ENCODE measurements around the gene MOB3A. TPM values are rescaled to one million over a fixed set of nuclear protein-coding genes. Genes with fewer than 3 reads are reported as not detected.

MOB3A gene
- total RNA-seq, 4 donors from 2014 or later = 16.0 to 30.8 (median 22.2) TPM

DNA sequence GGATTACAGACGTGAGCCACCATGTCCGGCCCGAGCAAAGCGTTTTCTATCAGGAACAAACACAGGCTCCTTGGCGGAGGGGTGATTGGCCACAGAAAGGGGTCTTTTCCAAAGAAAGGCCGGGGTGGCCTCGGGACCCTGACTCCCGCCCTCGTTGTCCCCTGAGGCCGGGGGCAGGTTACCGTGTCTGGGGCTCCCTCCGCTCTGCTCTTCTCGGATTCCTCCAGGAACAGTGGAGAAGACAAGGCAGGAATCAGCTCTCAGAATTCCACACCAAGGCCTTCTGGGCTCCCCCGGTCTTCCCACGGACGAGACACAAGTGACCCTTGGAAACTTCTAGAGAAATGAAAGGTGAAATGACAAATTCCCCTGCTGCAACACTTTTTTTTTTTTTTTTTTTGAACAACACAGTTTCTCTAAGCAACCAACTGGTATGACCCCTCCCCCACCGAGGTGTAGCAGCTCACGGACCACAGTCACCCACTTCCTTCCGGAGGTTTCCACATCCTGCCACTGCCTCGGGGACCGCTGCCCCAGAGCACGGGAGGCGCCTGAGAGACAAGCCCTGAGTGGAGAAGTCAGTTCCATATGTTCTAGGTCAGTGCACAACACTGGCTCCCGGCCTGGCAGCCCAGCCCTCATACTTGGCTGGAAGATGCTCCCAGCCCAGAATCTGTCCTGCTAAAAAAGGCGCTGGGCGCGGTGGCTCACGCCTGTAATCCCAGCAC lies 11.0 kb downstream of the MOB3A start:
- DNase-seq (peak in 1 of 2 donors; percentile 65), ATAC-seq (no peak)
- in situ Hi-C loops (cut with MboI; ENCODE audit: low sequenced_read_pairs in 4 of 4) (no loop called here), intact Hi-C loops (cut with DNase I; ENCODE audit: low total_unique reads) (no loop called here)
- no peaks in the 10 kb centered on the region for H3K9me3 ChIP-seq
- peak overlapping the region; percentile 29 to 78 (median 56) for H3K27ac ChIP-seq
- no peak for TF ChIP-seq POLR2A (IDR thresholded peaks at IDR 0.05)
- TF ChIP-seq, protein P1, sequence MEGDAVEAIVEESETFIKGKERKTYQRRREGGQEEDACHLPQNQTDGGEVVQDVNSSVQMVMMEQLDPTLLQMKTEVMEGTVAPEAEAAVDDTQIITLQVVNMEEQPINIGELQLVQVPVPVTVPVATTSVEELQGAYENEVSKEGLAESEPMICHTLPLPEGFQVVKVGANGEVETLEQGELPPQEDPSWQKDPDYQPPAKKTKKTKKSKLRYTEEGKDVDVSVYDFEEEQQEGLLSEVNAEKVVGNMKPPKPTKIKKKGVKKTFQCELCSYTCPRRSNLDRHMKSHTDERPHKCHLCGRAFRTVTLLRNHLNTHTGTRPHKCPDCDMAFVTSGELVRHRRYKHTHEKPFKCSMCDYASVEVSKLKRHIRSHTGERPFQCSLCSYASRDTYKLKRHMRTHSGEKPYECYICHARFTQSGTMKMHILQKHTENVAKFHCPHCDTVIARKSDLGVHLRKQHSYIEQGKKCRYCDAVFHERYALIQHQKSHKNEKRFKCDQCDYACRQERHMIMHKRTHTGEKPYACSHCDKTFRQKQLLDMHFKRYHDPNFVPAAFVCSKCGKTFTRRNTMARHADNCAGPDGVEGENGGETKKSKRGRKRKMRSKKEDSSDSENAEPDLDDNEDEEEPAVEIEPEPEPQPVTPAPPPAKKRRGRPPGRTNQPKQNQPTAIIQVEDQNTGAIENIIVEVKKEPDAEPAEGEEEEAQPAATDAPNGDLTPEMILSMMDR (IDR thresholded peaks at IDR 0.05 in 4 of 5, conservative IDR thresholded peaks at IDR 0.05 in 1 of 5) = no peak
- H3K36me3 ChIP-seq = no peaks in the 10 kb centered on the region
- H3K27me3 ChIP-seq = no peaks in the 10 kb centered on the region
- peaks cover 14 to 29% of the 10 kb centered on the region in 2 donors for H3K4me1 ChIP-seq
- H3K4me3 ChIP-seq = peak overlapping the region in 1 of 4 donors; percentile 21

DNA sequence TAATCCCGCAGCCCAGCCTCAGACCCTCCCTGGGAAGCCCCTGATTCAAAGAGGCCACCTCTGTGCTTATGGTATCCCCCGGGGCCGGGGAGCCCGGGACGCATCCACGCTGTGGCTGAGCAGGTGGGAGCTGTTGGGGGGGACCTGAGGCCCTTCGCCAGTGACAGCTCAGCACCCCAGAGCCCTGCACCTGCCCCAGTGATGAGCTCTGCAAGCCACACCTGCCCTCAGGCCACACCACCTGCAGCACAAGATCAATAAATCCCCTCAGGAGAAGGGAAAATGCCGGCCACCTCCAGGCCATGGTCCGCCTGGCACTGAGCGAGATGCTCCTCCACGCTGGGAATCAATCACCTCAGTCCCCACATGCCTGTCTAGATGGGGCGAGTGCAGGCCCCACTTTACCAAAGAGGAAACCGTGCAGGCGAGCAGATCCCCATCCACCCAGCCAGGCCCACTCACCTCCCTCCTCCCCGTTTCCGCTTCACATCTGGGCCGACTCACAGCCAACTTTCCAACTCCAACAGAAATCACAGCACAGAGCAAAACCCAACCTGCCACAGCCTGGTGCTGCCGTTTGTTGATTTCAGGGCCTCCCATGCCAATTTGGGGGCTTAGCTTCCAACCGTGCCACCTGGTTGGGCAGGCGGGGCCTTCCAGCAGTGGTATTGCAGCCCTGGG lies 12.8 kb downstream of the MOB3A start:
- Histone ChIP-seq H3K27me3 (no peaks in the 10 kb centered on the region), H3K4me3 (no peak overlapping the region), H3K27ac (peak overlapping the region in 3 of 4 donors; percentile 39 to 43 (median 40)), H3K36me3 (peaks cover 0 to 11% of the 10 kb centered on the region in 2 donors), H3K9me3 (no peaks in the 10 kb centered on the region), H3K4me1 (peaks cover 7 to 23% of the 10 kb centered on the region in 2 donors)
- ATAC-seq = no peak
- DNase-seq = no peak
- intact Hi-C loops (cut with DNase I; ENCODE audit: low total_unique reads) = no loop called here
- no peak for TF ChIP-seq POLR2A (IDR thresholded peaks at IDR 0.05)
- TF ChIP-seq, protein P1 (IDR thresholded peaks at IDR 0.05 in 4 of 5, conservative IDR thresholded peaks at IDR 0.05 in 1 of 5) = no peak
- in situ Hi-C loops (cut with MboI; ENCODE audit: low sequenced_read_pairs in 4 of 4) = no loop called here

GRCh38 chr19:2081873-2082810 lies 14.0 kb downstream of the MOB3A start:
- Histone ChIP-seq H3K36me3 (peaks cover 0 to 22% of the 10 kb centered on the region in 2 donors), H3K4me1 (peaks cover 7 to 15% of the 10 kb centered on the region in 2 donors), H3K4me3 (no peak overlapping the region), H3K27me3 (no peaks in the 10 kb centered on the region), H3K27ac (peak overlapping the region in 2 of 4 donors; percentile 7 to 18), H3K9me3 (no peaks in the 10 kb centered on the region)
- in situ Hi-C loops (cut with MboI; ENCODE audit: low sequenced_read_pairs in 4 of 4) = no loop called here
- no peak for ATAC-seq
- no peak for DNase-seq
- intact Hi-C loops (cut with DNase I; ENCODE audit: low total_unique reads) = no loop called here
- no peak for TF ChIP-seq POLR2A (IDR thresholded peaks at IDR 0.05)
- TF ChIP-seq, protein P1 (IDR thresholded peaks at IDR 0.05 in 4 of 5, conservative IDR thresholded peaks at IDR 0.05 in 1 of 5) = no peak

- TF ChIP-seq, protein P1 (IDR thresholded peaks at IDR 0.05 in 4 of 5, conservative IDR thresholded peaks at IDR 0.05 in 1 of 5) = no peak
- TF ChIP-seq POLR2A (IDR thresholded peaks at IDR 0.05) = no peak
- H3K4me1 ChIP-seq = peaks cover 0 to 6% of the 10 kb centered on the region in 2 donors
- H3K36me3 ChIP-seq = peaks cover 0 to 33% of the 10 kb centered on the region in 2 donors
- H3K9me3 ChIP-seq = no peaks in the 10 kb centered on the region
- ATAC-seq (no peak), DNase-seq (no peak)
- no peak overlapping the region for H3K4me3 ChIP-seq
- intact Hi-C loops (cut with DNase I; ENCODE audit: low total_unique reads) (no loop called here), in situ Hi-C loops (cut with MboI; ENCODE audit: low sequenced_read_pairs in 4 of 4) (no loop called here)
- H3K27ac ChIP-seq = no peak overlapping the region
- H3K27me3 ChIP-seq = no peaks in the 10 kb centered on the region
These were observed 15.7 kb downstream of the MOB3A start for GRCh38 chr19:2080336-2080988.
